Colonic mucosa (tissue), 4 donors: ENCODE results near the gene EXOC4. TPM values are rescaled to one million over a fixed set of nuclear protein-coding genes. Genes with fewer than 3 reads are reported as not detected.
"Not testable (repeated sequence)": the region's sequence is repeated elsewhere in the genome, so short reads cannot be mapped to it uniquely, and the experiment has no call there.

ENCODE experiments used
- DNase-seq: peaks from one replicate; pipeline ENCODE4 v3.0.0-alpha.2; 2020
- H3K27ac ChIP-seq: fragments of 200-600 bp; one replicate; pipeline ENCODE4 v1.8.0; 2021
- H3K27me3 ChIP-seq: fragments of 200-600 bp; one replicate; pipeline ENCODE4 v1.8.0; 2021
- H3K36me3 ChIP-seq: fragments of 200-600 bp; one replicate; pipeline ENCODE4 v1.8.0; 2021
- H3K4me1 ChIP-seq: fragments of 200-600 bp; one replicate; pipeline ENCODE4 v1.8.0; 2021; ENCODE audit warnings: mild to moderate bottlenecking
- H3K4me3 ChIP-seq: fragments of 200-600 bp; one replicate; pipeline ENCODE4 v1.8.0; 2021
- H3K9ac ChIP-seq, 2 donors: one replicate each; pipeline ENCODE4 v1.7.0; 2013; ENCODE audit warnings: control low read depth in 2 of 2, low read depth in 2 of 2, low read length in 2 of 2
- H3K9me3 ChIP-seq: fragments of 200-600 bp; one replicate; pipeline ENCODE4 v1.8.0; 2021
- CTCF ChIP-seq: fragments of 200-600 bp; IDR thresholded peaks from one replicate; pipeline ENCODE4 v1.8.0; 2022; ENCODE audit warnings: antibody characterized with exemption, mild to moderate bottlenecking
- intact Hi-C: fragments of 100-400 bp; cut with DNase I; formaldehyde crosslinking; loops from one replicate; pipeline ENCODE4 v1.14.1; 2022
- total RNA-seq, 2 donors: library from RNA; stranded (reverse); fragmentation: NEBNext Ultra II Directional in 1 of 2; extraction: Animal tissue kit (Norgen Biotek cat#: 25700) in 1 of 2; gene quantifications; one replicate each; pipeline ENCODE4 v1.2.1, GENCODE V29; 2021
- donor health status: healthy.
- donor health status: DM: no; HTN: no; CAD: no.
- donor health status: DM: no; HTN: no; CAD: no.

EXOC4 gene
- total RNA-seq, 2 donors from 2014 or later, result 61.1 to 73.3 TPM

- no peak for TF ChIP-seq CTCF
- Histone ChIP-seq H3K4me1 (no peaks in the 10 kb centered on the region), H3K27ac (no peak overlapping the region), H3K36me3 (no peaks in the 10 kb centered on the region), H3K27me3 (no peaks in the 10 kb centered on the region), H3K9ac (no peak overlapping the region), H3K9me3 (no peaks in the 10 kb centered on the region), H3K4me3 (no peak overlapping the region)
- intact Hi-C loops, result no loop called here
- DNase-seq, result no peak
These were observed 732.4 kb downstream of the EXOC4 start for GRCh38 chr7:133985300-133985699.

GRCh38 chr7:133987582-133987981 is 734.7 kb downstream of the EXOC4 start:
- DNase-seq, result no peak
- H3K4me3 ChIP-seq, result no peak overlapping the region
- H3K36me3 ChIP-seq, result no peaks in the 10 kb centered on the region
- no peak for TF ChIP-seq CTCF
- H3K4me1 ChIP-seq, result no peaks in the 10 kb centered on the region
- H3K9ac ChIP-seq, result no peak overlapping the region
- intact Hi-C loops, result no loop called here
- no peaks in the 10 kb centered on the region for H3K27me3 ChIP-seq
- no peaks in the 10 kb centered on the region for H3K9me3 ChIP-seq
- H3K27ac ChIP-seq, result no peak overlapping the region

- TF ChIP-seq CTCF, result no peak
- Histone ChIP-seq H3K4me3 (no peak overlapping the region), H3K9me3 (no peaks in the 10 kb centered on the region), H3K9ac (no peak overlapping the region), H3K36me3 (no peaks in the 10 kb centered on the region), H3K27me3 (no peaks in the 10 kb centered on the region), H3K27ac (no peak overlapping the region), H3K4me1 (no peaks in the 10 kb centered on the region)
- intact Hi-C loops, result no loop called here
- DNase-seq, result no peak
These were observed 740.7 kb downstream of the EXOC4 start for GRCh38 chr7:133993547-133993946.

- H3K36me3 ChIP-seq, intact Hi-C loops, H3K27ac ChIP-seq, H3K4me3 ChIP-seq, DNase-seq, H3K9me3 ChIP-seq, H3K27me3 ChIP-seq, H3K9ac ChIP-seq, H3K4me1 ChIP-seq: not testable (repeated sequence)
These were observed 741.2 kb downstream of the EXOC4 start for GRCh38 chr7:133994100-133994499.

GRCh38 chr7:133997463-133997862 is 744.6 kb downstream of the EXOC4 start:
- Histone ChIP-seq H3K9ac (no peak overlapping the region), H3K9me3 (no peaks in the 10 kb centered on the region), H3K36me3 (no peaks in the 10 kb centered on the region), H3K27ac (no peak overlapping the region), H3K4me3 (no peak overlapping the region), H3K27me3 (no peaks in the 10 kb centered on the region), H3K4me1 (no peaks in the 10 kb centered on the region)
- no peak for TF ChIP-seq CTCF
- no peak for DNase-seq
- intact Hi-C loops, result no loop called here

GRCh38 chr7:133999178-133999577 is 746.3 kb downstream of the EXOC4 start:
- intact Hi-C loops, result no loop called here
- no peaks in the 10 kb centered on the region for H3K9me3 ChIP-seq
- H3K9ac ChIP-seq, result no peak overlapping the region
- no peak for DNase-seq
- H3K4me1 ChIP-seq, result no peaks in the 10 kb centered on the region
- H3K27ac ChIP-seq, result no peak overlapping the region
- TF ChIP-seq CTCF, result no peak
- no peaks in the 10 kb centered on the region for H3K36me3 ChIP-seq
- no peak overlapping the region for H3K4me3 ChIP-seq
- no peaks in the 10 kb centered on the region for H3K27me3 ChIP-seq
